Progenitor cell of endocrine pancreas (in vitro differentiated cells): Measurements from ENCODE around the gene NHSL1. TPM values are rescaled to one million over a fixed set of nuclear protein-coding genes. Genes with fewer than 3 reads are reported as not detected.
A peak's percentile ranks its signal among the peaks of the same experiment; 100 is the strongest.

Source experiments
- DNase-seq: peaks from one replicate; pipeline ENCODE4 v3.0.0; 2021; ENCODE audit warnings: low spot score; ENCODE audit not compliant: unreplicated experiment
- H3K27ac Mint-ChIP-seq: 2 replicates; pipeline ENCODE4 v1.8.0; 2021; ENCODE audit warnings: mild to moderate bottlenecking, moderate library complexity, mixed read lengths
- H3K27me3 Mint-ChIP-seq: 2 replicates; pipeline ENCODE4 v1.8.0; 2021; ENCODE audit warnings: mixed read lengths
- H3K36me3 Mint-ChIP-seq: 2 replicates; pipeline ENCODE4 v1.8.0; 2022; ENCODE audit warnings: mixed read lengths; ENCODE audit not compliant: insufficient read depth
- H3K4me1 Mint-ChIP-seq: 2 replicates; pipeline ENCODE4 v1.8.0; 2021; ENCODE audit warnings: low read depth, mixed read lengths
- H3K4me3 Mint-ChIP-seq: 2 replicates; pipeline ENCODE4 v1.8.0; 2021; ENCODE audit warnings: low read depth, mild to moderate bottlenecking, moderate library complexity, mixed read lengths
- H3K9me3 Mint-ChIP-seq: 2 replicates; pipeline ENCODE4 v1.8.0; 2021; ENCODE audit warnings: low read depth, mixed read lengths
- total RNA-seq: library from RNA; stranded (reverse); gene quantifications from 2 replicates; pipeline ENCODE4 v1.2.1, GENCODE V29; 2021
- TF ChIP-seq, protein P1 (sequence below): fragments of 200-600 bp; sonication (generic); IDR thresholded peaks from one replicate; pipeline ENCODE4 v1.5.0; 2021; ENCODE audit warnings: antibody characterized with exemption, mild to moderate bottlenecking; ENCODE audit not compliant: unreplicated experiment

The NHSL1 gene
- total RNA-seq, 1 donor from 2014 or later, result 86.5 TPM

DNA sequence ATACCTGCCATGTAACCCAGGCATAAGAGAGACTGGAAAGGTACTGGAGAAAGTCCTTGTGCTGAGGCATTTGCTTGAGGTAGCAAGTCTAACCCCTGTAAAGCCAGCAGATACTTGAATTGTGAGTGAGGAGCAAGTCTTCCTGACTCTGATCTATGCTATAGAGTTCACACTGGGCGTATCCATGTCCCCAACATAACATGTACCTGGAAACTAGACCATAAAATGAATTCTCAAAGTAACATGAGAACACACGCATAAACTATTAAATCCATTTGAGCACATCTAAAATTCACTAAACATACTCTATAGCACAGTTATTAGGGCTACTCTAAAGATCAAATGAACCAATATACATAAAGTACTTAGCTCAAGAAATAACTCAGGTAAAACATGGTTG is 2.0 kb downstream of the NHSL1 start:
- Mint-ChIP-seq H3K4me1 (peaks cover 63% of the 10 kb centered on the region), H3K27ac (peak overlapping the region; percentile 21), H3K4me3 (peak overlapping the region; percentile 53), H3K9me3 (no peaks in the 10 kb centered on the region), H3K36me3 (peaks cover 15% of the 10 kb centered on the region), H3K27me3 (no peaks in the 10 kb centered on the region)
- DNase-seq, result no peak
- TF ChIP-seq, protein P1, sequence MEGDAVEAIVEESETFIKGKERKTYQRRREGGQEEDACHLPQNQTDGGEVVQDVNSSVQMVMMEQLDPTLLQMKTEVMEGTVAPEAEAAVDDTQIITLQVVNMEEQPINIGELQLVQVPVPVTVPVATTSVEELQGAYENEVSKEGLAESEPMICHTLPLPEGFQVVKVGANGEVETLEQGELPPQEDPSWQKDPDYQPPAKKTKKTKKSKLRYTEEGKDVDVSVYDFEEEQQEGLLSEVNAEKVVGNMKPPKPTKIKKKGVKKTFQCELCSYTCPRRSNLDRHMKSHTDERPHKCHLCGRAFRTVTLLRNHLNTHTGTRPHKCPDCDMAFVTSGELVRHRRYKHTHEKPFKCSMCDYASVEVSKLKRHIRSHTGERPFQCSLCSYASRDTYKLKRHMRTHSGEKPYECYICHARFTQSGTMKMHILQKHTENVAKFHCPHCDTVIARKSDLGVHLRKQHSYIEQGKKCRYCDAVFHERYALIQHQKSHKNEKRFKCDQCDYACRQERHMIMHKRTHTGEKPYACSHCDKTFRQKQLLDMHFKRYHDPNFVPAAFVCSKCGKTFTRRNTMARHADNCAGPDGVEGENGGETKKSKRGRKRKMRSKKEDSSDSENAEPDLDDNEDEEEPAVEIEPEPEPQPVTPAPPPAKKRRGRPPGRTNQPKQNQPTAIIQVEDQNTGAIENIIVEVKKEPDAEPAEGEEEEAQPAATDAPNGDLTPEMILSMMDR, result no peak

DNA sequence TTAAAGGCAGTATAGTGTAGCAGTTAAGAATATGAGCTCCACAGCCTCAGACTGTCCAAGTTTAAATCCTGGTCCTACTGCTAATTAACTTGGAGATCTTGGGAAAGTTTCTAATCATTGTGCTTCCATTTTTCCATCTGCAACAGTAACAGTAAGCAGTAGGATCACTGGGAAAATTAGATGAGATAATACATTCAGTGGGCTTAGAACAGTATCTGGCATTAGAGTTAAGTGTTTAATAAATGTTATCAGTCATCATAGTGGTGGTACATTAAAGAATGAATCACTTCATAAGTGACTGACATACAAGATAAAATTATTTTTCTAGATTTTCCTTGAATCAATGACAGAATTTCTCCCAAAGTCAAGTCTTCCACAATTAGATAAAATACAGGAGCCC is 5.0 kb downstream of the NHSL1 start:
- Mint-ChIP-seq H3K27ac (no peak overlapping the region), H3K9me3 (no peaks in the 10 kb centered on the region), H3K4me1 (peaks cover 55% of the 10 kb centered on the region), H3K36me3 (peaks cover 20% of the 10 kb centered on the region), H3K4me3 (no peak overlapping the region), H3K27me3 (no peaks in the 10 kb centered on the region)
- TF ChIP-seq, protein P1, result no peak
- DNase-seq, result no peak

DNA sequence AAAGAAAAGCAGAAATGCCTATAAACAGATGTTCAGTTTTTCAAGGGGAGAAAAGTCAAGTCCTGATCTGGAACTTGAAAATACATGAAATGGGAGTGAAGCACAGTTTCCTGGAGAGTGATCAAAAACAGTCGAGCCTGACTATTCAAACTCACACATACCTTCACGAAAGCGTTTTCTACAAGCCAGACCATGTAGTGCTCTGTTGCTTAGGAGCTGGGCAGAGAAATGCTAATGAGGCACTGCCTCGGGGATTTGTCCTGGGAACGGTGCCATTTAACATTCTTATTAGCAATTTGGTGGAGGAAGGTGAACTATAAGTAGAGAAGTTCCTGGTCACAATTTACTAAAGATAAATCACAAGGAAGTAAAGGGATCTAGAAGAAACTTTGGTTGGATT is 5.9 kb downstream of the NHSL1 start:
- TF ChIP-seq, protein P1, result no peak
- Mint-ChIP-seq H3K36me3 (peaks cover 25% of the 10 kb centered on the region), H3K4me1 (peaks cover 49% of the 10 kb centered on the region), H3K9me3 (no peaks in the 10 kb centered on the region), H3K27ac (peak overlapping the region; percentile 47), H3K4me3 (no peak overlapping the region), H3K27me3 (no peaks in the 10 kb centered on the region)
- no peak for DNase-seq

DNA sequence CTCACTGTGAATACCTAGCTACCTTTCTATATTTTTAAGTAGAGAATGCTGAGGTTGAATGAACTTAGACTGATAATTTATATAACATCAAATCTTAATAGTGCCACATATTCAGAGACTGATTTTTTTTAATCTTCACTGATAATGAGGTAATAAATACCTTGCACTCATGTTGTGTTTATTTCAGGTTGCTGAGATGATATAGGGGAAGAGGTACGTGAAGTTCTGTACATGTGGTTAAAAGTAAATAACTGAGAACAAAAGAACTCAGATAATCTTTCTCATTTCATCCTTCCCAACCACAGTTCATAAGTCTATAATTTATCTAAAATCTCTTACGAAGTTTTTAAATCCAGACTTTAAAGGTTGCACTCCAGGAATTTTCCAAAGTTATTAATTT is 6.4 kb downstream of the NHSL1 start:
- no peak overlapping the region for H3K4me3 Mint-ChIP-seq
- no peak for DNase-seq
- TF ChIP-seq, protein P1, result no peak
- peaks cover 43% of the 10 kb centered on the region for H3K4me1 Mint-ChIP-seq
- no peaks in the 10 kb centered on the region for H3K27me3 Mint-ChIP-seq
- no peak overlapping the region for H3K27ac Mint-ChIP-seq
- H3K36me3 Mint-ChIP-seq, result peaks cover 26% of the 10 kb centered on the region
- H3K9me3 Mint-ChIP-seq, result no peaks in the 10 kb centered on the region

DNA sequence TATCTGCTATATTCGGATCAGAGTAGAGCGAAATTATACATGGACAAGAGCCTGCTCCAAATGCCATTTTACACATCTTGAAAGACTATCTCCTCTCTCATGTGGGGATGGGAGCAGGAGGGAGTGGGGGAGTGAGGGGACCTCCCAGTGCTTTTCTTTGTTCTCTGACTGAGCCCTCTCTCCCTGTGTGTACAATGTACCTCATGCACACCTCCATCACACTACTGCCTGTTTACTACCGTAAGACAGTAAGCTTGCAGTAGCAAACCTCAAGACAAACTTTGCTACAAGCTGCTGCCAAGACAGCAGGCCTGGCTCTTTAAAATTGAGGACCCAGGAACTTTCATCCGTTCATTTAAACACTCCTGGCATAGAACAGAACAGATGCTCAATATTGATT is 7.2 kb downstream of the NHSL1 start:
- no peak for DNase-seq
- Mint-ChIP-seq H3K36me3 (peaks cover 26% of the 10 kb centered on the region), H3K27me3 (no peaks in the 10 kb centered on the region), H3K4me3 (no peak overlapping the region), H3K4me1 (peaks cover 38% of the 10 kb centered on the region), H3K9me3 (no peaks in the 10 kb centered on the region), H3K27ac (peak overlapping the region; percentile 92)
- TF ChIP-seq, protein P1, result no peak
